T1000 (cell line): Measurements from ENCODE around the gene DNAL1.
"Not testable (repeated sequence)": the region's sequence is repeated elsewhere in the genome, so short reads cannot be mapped to it uniquely, and the experiment has no call there.

ENCODE experiments used
- DNase-seq: peaks from one replicate; lab custom pipeline; 2025; ENCODE audit warnings: mixed read lengths; lab: John Stamatoyannopoulos, UW

DNAL1 gene

DNA sequence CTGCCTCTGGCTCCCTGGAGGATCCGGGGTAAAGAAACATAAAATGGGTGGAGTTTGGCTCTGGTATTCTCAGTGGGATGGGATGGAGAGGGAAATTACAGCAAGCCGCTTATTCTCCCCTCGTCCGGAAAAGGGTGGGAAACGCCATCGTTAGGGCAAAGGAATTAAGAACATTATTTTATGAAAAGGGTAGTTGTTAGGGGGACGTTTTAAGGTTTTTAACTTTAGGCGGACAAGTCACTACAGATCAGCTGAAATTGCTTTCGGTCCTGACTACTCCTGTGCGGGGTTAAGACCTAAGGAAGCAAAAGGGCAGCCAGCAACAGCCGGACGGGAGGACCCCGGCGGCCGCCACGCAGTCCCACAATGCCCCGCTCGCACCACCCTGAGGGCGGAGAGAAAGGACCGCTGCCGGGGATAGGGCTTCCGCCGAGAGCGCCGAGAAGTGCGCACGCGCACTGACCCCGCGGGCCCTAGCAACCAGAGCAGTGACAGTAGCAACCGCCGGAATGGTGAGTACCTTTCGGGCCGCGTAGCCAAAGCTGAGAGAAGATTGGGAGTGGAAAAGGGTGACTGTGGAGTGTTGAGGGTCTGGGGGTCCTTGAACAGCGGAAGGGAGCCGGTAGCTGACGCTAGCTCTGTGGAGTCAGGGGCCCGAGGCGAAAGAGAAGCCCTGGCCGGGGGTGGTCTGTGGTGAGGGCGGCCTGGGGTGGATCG, at the start of gene DNAL1:
Gene DNAL1 (plus strand): TSS at position 456 of the 717 bp plus-strand sequence. CDS start 54 bp downstream, at position 510.
- peak; percentile 92 for DNase-seq

DNA sequence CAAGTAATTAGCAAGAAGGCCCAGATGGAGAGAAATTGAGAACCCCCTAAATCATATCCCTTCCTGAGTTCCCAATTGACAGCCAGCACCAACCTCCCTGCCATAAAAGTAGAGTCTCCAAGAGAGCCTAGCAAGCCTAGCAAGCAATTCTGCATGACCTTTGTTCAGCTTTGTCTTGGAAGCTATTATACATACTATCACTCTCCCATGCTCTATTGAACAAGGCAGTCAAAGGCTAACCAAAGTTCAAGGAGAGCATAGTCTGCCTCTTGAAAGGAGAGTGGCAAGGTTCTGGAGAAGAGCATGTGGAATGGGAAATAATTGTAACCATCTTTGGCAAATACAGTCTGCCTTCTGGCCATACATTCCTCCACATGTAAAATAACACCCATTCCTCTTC, 45.3 kb upstream of the DNAL1 start:
- no peak for DNase-seq

- no peak for DNase-seq
Measured at GRCh38 chr14:73602994-73603393, 41.8 kb upstream of the DNAL1 start.

GRCh38 chr14:73606271-73606670, 38.5 kb upstream of the DNAL1 start:
- DNase-seq = no peak

- no peak for DNase-seq
Measured at GRCh38 chr14:73607241-73607640, 37.5 kb upstream of the DNAL1 start.

DNA sequence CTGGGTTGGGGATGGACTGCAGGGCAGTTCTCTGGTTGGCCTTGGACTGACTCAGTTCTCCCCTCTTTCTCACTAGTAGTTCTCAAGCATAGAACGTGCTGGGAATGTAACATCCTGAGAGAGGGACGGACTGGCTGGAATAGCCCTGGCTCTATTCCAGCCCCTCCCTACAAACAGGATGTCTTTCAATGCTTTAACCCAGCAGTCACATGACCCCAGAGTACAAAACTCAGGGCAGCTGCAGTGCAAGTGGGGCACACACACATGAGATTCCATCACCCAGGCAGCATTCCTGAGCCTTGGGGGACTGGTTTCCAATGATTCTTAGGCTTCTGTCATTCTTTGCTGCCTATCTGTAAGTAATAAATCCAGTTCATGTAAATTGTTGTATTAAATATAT, 34.1 kb upstream of the DNAL1 start:
- DNase-seq = no peak

DNA sequence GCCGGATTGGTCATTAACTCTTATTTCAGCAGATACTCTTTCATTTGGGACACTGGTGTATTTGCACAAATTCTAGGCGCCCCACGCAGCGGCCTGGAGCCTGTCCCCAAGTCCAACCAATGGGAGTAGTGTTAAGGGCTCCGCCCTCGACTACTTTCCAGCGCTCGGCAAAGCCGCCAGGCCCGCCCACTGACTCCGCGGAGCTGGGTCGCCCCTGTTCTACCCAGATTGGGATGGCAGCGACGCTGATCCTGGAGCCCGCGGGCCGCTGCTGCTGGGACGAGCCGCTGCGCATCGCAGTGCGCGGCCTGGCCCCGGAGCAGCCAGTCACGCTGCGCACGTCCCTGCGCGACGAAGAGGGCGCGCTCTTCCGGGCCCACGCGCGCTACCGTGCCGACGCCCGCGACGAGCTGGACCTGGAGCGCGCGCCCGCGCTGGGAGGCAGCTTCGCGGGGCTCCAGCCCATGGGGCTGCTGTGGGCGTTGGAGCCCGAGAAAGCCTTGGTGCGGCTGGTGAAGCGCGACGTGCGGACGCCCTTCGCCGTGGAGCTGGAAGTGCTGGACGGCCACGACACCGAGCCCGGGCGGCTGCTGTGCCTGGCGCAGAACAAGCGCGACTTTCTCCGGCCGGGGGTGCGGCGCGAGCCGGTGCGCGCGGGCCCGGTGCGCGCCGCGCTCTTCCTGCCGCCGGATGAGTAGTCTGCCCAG, 32.3 kb upstream of the DNAL1 start, which contains the start of gene ACOT6:
Gene ACOT6 (plus strand): TSS at position 179 of the 707 bp plus-strand sequence. CDS start 55 bp downstream, at position 234.
- DNase-seq = peak; percentile 69

GRCh38 chr14:73613046-73613383, 31.8 kb upstream of the DNAL1 start:
- DNase-seq = no peak

GRCh38 chr14:73613419-73613963, 31.3 kb upstream of the DNAL1 start:
- no peak for DNase-seq

- no peak for DNase-seq
Measured at GRCh38 chr14:73616831-73617230, 28.0 kb upstream of the DNAL1 start.

- no peak for DNase-seq
Measured at GRCh38 chr14:73619524-73619923, 25.3 kb upstream of the DNAL1 start.

DNA sequence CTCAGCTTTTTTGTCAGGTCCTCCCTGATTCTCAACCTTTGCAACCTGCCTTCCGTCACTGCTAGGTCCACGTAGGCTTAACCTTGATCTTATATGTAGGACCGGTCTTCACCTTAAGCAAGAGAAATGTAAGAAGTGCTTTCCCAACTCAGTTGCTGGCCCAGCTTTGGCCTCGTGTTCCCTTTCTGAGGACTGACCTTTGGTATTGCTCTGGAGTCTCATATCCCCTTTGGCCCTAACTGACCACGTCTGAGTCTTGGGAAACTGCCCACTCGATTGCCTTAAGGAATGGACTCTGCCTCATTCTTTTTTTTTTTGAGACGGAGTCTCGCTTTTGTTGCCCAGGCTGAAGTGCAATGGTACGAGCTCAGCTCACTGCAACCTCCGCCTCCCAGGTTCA, 24.5 kb upstream of the DNAL1 start:
- DNase-seq = no peak

DNA sequence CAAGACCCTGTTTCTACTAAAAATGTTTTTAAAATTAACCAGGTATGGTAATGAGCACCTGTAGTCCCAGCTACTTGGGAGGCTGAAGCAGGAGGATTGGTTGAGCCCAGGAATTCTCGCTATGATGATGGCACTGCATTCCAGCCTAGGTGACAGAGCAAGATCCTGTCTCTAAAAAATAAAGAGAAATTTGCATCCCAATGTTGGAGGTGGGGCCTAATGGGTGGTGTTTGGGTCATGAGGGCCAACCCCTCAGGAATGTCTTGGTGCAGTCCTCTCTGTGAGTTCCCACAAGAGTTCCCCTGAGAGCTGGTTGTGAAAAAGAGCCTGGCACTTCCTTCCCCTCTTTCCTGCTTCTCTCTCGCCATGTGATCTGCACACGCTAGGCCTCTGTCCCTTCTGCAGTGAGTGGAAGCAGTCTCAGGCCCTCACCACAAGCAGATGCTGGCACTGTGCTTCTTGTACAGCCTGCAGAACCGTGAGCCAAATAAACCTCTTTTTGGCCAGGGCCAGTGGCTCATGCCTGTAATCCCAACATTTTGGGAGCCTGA, 21.2 kb upstream of the DNAL1 start:
- no peak for DNase-seq

DNA sequence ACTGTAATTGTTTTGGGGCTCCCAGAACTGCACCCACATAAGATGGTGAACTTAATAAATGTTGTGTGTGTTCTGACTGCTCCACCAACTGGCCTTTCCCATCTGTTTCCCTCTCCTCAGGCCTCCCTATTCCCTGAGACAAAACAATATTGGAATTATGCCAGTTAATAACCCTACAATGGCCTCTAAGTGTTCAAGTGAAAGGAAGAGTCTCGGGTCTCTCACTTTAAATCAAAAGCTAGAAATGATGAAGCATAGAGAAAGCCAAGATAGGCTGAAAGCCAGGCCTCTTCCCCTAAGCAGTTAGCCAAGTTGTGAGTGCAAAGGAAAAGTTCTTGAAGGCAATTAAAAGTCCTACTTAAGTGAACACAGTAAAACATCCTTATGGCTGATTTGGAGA, 19.1 kb upstream of the DNAL1 start:
- DNase-seq = no peak

- DNase-seq = no peak
Measured at GRCh38 chr14:73627151-73627558, 17.6 kb upstream of the DNAL1 start.

- DNase-seq = no peak
Measured at GRCh38 chr14:73630009-73630780, 14.6 kb upstream of the DNAL1 start.

GRCh38 chr14:73633116-73634010, 11.4 kb upstream of the DNAL1 start:
- no peak for DNase-seq

DNA sequence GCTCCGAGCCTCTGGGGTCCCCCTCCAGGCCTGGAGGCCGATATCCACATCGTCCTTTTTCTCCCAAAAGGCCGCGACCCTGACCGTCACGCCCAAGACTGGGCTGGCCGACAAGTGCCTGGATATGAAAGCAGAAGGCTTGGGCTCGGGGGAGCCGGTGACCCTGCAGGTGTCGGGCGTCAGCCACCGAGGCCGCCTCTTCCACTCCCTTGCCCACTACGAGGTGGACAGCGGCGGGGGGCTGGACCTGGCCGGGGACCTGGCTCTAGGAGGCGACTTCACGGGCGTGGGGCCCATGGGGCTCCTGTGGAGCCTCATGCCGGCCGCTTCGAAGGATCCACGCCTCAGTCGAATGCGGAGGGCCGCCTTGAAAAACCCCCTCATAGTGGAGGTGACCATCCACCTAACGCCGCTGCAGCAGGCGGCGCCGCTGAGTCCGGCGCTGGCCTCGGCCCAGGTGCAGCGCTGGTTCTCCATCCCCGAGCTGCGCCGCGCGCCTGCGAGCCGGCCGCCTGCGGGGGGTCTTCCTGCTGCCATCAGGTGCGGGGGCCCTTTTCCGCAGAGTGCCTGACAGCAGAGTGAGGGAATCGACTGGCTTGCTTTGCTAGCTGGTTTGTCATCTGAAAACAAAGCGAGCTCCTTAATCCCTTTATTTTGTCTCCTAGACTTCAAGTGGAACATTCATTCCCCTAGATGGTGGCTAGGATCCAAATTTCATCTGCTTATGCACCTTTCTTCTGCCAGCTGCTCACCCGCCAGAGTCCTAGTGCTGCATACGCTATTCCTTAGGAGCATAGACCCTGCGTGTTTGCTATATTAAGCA, 10.6 kb upstream of the DNAL1 start:
- no peak for DNase-seq

DNA sequence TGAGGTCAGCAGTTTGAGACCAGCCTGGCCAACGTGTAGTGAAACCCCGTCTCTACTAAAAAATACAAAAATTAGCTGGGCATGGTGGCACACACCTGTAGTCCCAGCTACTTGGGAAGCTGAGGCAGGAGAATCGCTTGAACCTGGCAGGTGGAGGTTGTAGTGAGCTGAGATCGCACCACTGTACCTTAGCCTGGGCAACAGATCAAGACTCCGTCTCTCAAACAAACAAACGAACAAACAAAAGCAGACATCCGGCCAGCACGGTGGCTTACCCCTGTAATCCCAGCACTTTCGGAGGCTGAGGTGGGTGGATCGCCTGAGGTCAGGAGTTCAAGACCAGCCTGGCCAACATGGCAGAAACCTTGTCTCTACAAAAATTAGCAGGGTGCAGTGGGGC, 8.4 kb upstream of the DNAL1 start:
- not testable (repeated sequence) for DNase-seq

DNA sequence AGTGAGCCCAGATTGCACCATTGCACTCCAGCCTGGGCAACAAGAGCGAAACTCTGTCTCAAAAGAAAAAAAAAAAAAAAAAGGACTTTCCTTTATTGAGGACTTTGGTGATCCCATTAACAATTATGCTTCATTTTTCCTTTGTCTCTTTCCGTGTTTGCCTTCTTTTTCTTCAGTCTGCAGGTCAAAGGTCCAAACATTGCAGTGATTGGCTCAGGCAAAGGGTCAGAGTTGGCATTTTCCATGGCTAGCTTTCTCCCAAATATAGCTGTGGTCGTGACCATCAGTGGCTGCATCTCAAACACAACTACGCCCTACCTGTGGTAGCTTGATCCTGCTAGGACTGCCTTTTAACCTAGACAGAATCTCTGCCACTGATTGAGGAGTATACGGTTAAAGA, 7.0 kb upstream of the DNAL1 start:
- DNase-seq = no peak
